ENCODE results near the gene TENM3.

Gene TENM3

GRCh38 chr4:182495645-182496385 lies 252.6 kb downstream of the TENM3 start:
- Mint-ChIP-seq H3K36me3 (ENCODE audit: low read depth) (no peaks in the 10 kb centered on the region), H3K27me3 (ENCODE audit: low read depth) (no peaks in the 10 kb centered on the region), H3K4me3 (no peak overlapping the region), H3K9me3 (no peaks in the 10 kb centered on the region), H3K27ac (peak overlapping the region in 1 of 3 experiments; percentile 69), H3K4me1 (peaks cover 31% of the 10 kb centered on the region)
- no peak for TF ChIP-seq CTCF (IDR thresholded peaks at IDR 0.05; ENCODE audit: unreplicated experiment in 3 of 3)

GRCh38 chr4:182496408-182496807 lies 253.2 kb downstream of the TENM3 start:
- H3K36me3 Mint-ChIP-seq (ENCODE audit: low read depth): no peaks in the 10 kb centered on the region
- no peak overlapping the region for H3K27ac Mint-ChIP-seq
- no peak for TF ChIP-seq CTCF (IDR thresholded peaks at IDR 0.05; ENCODE audit: unreplicated experiment in 3 of 3)
- peaks cover 30% of the 10 kb centered on the region for H3K4me1 Mint-ChIP-seq
- no peak overlapping the region for H3K4me3 Mint-ChIP-seq
- no peaks in the 10 kb centered on the region for H3K27me3 Mint-ChIP-seq (ENCODE audit: low read depth)
- no peaks in the 10 kb centered on the region for H3K9me3 Mint-ChIP-seq

GRCh38 chr4:182502064-182502463 lies 258.9 kb downstream of the TENM3 start:
- no peak overlapping the region for H3K4me3 Mint-ChIP-seq
- H3K4me1 Mint-ChIP-seq: peaks cover 16% of the 10 kb centered on the region
- no peak overlapping the region for H3K27ac Mint-ChIP-seq
- no peaks in the 10 kb centered on the region for H3K9me3 Mint-ChIP-seq
- no peak for TF ChIP-seq CTCF (IDR thresholded peaks at IDR 0.05; ENCODE audit: unreplicated experiment in 3 of 3)
- H3K36me3 Mint-ChIP-seq (ENCODE audit: low read depth): peaks cover 10% of the 10 kb centered on the region
- peaks cover 4% of the 10 kb centered on the region for H3K27me3 Mint-ChIP-seq (ENCODE audit: low read depth)

- H3K4me1 Mint-ChIP-seq: peaks cover 20% of the 10 kb centered on the region
- no peaks in the 10 kb centered on the region for H3K9me3 Mint-ChIP-seq
- no peak for TF ChIP-seq CTCF (IDR thresholded peaks at IDR 0.05; ENCODE audit: unreplicated experiment in 3 of 3)
- H3K4me3 Mint-ChIP-seq: no peak overlapping the region
- peaks cover 10% of the 10 kb centered on the region for H3K36me3 Mint-ChIP-seq (ENCODE audit: low read depth)
- H3K27ac Mint-ChIP-seq: no peak overlapping the region
- peaks cover 4% of the 10 kb centered on the region for H3K27me3 Mint-ChIP-seq (ENCODE audit: low read depth)
Observed at GRCh38 chr4:182504463-182504862, 261.3 kb downstream of the TENM3 start.

- Mint-ChIP-seq H3K9me3 (no peaks in the 10 kb centered on the region), H3K27me3 (ENCODE audit: low read depth) (peaks cover 4% of the 10 kb centered on the region), H3K4me3 (no peak overlapping the region), H3K36me3 (ENCODE audit: low read depth) (peaks cover 9% of the 10 kb centered on the region), H3K27ac (no peak overlapping the region), H3K4me1 (peaks cover 20% of the 10 kb centered on the region)
- TF ChIP-seq CTCF (IDR thresholded peaks at IDR 0.05; ENCODE audit: unreplicated experiment in 3 of 3): no peak
Observed at GRCh38 chr4:182507805-182508204, 264.6 kb downstream of the TENM3 start.

GRCh38 chr4:182510836-182511235 lies 267.6 kb downstream of the TENM3 start:
- Mint-ChIP-seq H3K9me3 (peaks cover 2% of the 10 kb centered on the region), H3K4me1 (peaks cover 9% of the 10 kb centered on the region), H3K36me3 (ENCODE audit: low read depth) (peaks cover 3% of the 10 kb centered on the region), H3K27ac (no peak overlapping the region), H3K27me3 (ENCODE audit: low read depth) (no peaks in the 10 kb centered on the region), H3K4me3 (no peak overlapping the region)
- TF ChIP-seq CTCF (IDR thresholded peaks at IDR 0.05; ENCODE audit: unreplicated experiment in 3 of 3): no peak

Measured in nephron (organoid).